ENCODE data around the gene MYL11.

DNA sequence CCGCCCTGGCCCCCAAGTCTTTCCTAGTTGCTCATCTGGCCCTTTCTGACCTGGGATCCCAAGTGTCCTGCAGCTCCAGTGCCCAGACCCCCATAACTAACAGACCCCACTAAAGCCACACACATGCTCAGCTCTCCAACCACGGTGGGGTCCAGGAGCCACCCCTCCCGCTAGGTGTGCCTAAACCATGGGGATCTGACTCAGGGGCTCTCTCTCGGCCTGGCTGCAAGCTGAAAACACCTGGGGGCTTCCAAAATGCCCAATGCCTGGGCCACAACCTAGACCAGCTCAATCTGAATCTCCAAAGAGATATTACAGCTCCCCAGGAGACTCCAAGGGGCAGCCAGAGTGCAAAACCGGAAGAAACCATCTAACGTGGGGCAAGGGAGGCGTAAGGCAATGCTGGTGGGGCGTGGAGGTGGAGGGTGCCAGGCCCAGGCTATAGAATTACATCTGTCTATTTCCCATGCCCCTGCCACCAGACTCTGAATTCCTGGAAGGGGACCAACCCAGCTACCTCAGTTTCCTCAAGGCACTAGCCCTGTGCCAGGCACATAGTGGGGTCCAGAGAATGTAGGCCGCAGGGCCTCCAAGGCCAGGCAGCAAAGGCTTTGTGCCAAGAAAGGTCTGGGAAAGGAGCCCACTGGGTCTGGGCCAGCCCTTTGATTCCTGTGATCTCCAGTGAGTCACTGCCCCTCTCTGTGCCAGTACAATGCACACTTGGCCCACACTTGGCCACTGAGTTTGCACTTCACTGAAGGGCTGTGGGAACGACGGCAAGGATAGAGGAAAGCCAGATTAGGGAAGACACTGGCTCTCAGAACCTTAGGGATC lies 22.8 kb upstream of the MYL11 start:
- TF ChIP-seq, protein P1, sequence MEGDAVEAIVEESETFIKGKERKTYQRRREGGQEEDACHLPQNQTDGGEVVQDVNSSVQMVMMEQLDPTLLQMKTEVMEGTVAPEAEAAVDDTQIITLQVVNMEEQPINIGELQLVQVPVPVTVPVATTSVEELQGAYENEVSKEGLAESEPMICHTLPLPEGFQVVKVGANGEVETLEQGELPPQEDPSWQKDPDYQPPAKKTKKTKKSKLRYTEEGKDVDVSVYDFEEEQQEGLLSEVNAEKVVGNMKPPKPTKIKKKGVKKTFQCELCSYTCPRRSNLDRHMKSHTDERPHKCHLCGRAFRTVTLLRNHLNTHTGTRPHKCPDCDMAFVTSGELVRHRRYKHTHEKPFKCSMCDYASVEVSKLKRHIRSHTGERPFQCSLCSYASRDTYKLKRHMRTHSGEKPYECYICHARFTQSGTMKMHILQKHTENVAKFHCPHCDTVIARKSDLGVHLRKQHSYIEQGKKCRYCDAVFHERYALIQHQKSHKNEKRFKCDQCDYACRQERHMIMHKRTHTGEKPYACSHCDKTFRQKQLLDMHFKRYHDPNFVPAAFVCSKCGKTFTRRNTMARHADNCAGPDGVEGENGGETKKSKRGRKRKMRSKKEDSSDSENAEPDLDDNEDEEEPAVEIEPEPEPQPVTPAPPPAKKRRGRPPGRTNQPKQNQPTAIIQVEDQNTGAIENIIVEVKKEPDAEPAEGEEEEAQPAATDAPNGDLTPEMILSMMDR (IDR thresholded peaks at IDR 0.05): no peak
- TF ChIP-seq EP300 (IDR thresholded peaks at IDR 0.05; ENCODE audit: borderline replicate concordance in 1 of 2, low read depth in 1 of 2, low read length in 1 of 2): no peak; a peak in 1 of 4 replicates
- TF ChIP-seq YY1 (IDR thresholded peaks at IDR 0.05; ENCODE audit: low read depth): no peak
- TF ChIP-seq POLR2AphosphoS5 (IDR thresholded peaks at IDR 0.05; ENCODE audit: low read depth, low read length): peak; percentile 65

All from SK-N-SH (cell line).